Natural killer cell treated with Interleukin-12 subunit alpha and Interleukin-12 subunit beta and Interleukin-15 and Interleukin-18, amount 100 ng/mL, for 72 hours (primary cell): ENCODE data around the gene ATP10D. TPM values are rescaled to one million over a fixed set of nuclear protein-coding genes. Genes with fewer than 3 reads are reported as not detected.
"Not testable (repeated sequence)": the region's sequence is repeated elsewhere in the genome, so short reads cannot be mapped to it uniquely, and the experiment has no call there.

Experiments
- ATAC-seq, 2 donors: fragments of 150-1000 bp; cut with Tn5 transposase in 1 of 2; sonication (Bioruptor Pico), chemical (Tn5 transposase) in 1 of 2; 2 replicates each; pipeline ENCODE4 v1.10.0; 2021
- DNase-seq: peaks from one replicate; pipeline ENCODE4 v3.0.0; 2022; ENCODE audit warnings: low spot score
- H3K27ac Mint-ChIP-seq, 2 donors: 1 replicate in 1 of 2; 2 replicates in 1 of 2; pipeline ENCODE4 v1.8.0; 2022; ENCODE audit warnings: mixed read lengths in 2 of 2, mild to moderate bottlenecking in 1 of 2, moderate library complexity in 1 of 2
- H3K27me3 Mint-ChIP-seq, 2 donors: 1 replicate in 1 of 2; 2 replicates in 1 of 2; pipeline ENCODE4 v1.8.0; 2022; ENCODE audit warnings: mixed read lengths in 2 of 2
- H3K36me3 Mint-ChIP-seq: one replicate; pipeline ENCODE4 v1.8.0; 2022; ENCODE audit warnings: mixed read lengths
- H3K4me1 Mint-ChIP-seq, 2 donors: 1 replicate in 1 of 2; 2 replicates in 1 of 2; pipeline ENCODE4 v1.8.0; 2022; ENCODE audit warnings: low read depth in 2 of 2, mixed read lengths in 2 of 2, mild to moderate bottlenecking in 1 of 2
- H3K4me3 Mint-ChIP-seq: one replicate; pipeline ENCODE4 v1.8.0; 2022; ENCODE audit warnings: mixed read lengths
- H3K9me3 Mint-ChIP-seq: 2 replicates; pipeline ENCODE4 v1.8.0; 2022; ENCODE audit warnings: mixed read lengths
- total RNA-seq, 2 donors: library from RNA; stranded (reverse); gene quantifications; one replicate each; pipeline ENCODE4 v1.2.3, GENCODE V29; 2022

ATP10D gene
- total RNA-seq, 2 donors from 2014 or later: 9.9 to 36.7 TPM

- H3K27ac Mint-ChIP-seq: peak overlapping the region in 1 of 2 donors; percentile 14
- H3K4me1 Mint-ChIP-seq: no peaks in the 10 kb centered on the region
- ATAC-seq (peak in 1 of 2 donors; percentile 61), DNase-seq (no peak)
- H3K27me3 Mint-ChIP-seq: peaks cover 0 to 5% of the 10 kb centered on the region in 2 donors
- H3K9me3 Mint-ChIP-seq: no peaks in the 10 kb centered on the region
- H3K4me3 Mint-ChIP-seq: no peak overlapping the region
- H3K36me3 Mint-ChIP-seq: no peaks in the 10 kb centered on the region
Observed at GRCh38 chr4:47474799-47475198, 10.3 kb upstream of the ATP10D start.

GRCh38 chr4:47475411-47475810, 9.7 kb upstream of the ATP10D start:
- Mint-ChIP-seq H3K9me3 (no peaks in the 10 kb centered on the region), H3K27ac (no peak overlapping the region), H3K36me3 (no peaks in the 10 kb centered on the region), H3K4me3 (no peak overlapping the region), H3K4me1 (no peaks in the 10 kb centered on the region), H3K27me3 (peaks cover 0 to 5% of the 10 kb centered on the region in 2 donors)
- no peak for ATAC-seq
- DNase-seq: no peak

GRCh38 chr4:47478804-47479203, 6.3 kb upstream of the ATP10D start:
- ATAC-seq (no peak), DNase-seq (no peak)
- Mint-ChIP-seq H3K36me3 (no peaks in the 10 kb centered on the region), H3K27ac (no peak overlapping the region), H3K27me3 (no peaks in the 10 kb centered on the region), H3K4me3 (no peak overlapping the region), H3K4me1 (peaks cover 3 to 7% of the 10 kb centered on the region in 2 donors), H3K9me3 (no peaks in the 10 kb centered on the region)

GRCh38 chr4:47482326-47482725, 2.7 kb upstream of the ATP10D start:
- H3K4me3 Mint-ChIP-seq: peak overlapping the region; percentile 16
- H3K36me3 Mint-ChIP-seq: no peaks in the 10 kb centered on the region
- DNase-seq (no peak), ATAC-seq (no peak)
- no peaks in the 10 kb centered on the region for H3K27me3 Mint-ChIP-seq
- H3K27ac Mint-ChIP-seq: peak overlapping the region in 1 of 2 donors; percentile 8
- H3K4me1 Mint-ChIP-seq: peaks cover 24 to 32% of the 10 kb centered on the region in 2 donors
- H3K9me3 Mint-ChIP-seq: no peaks in the 10 kb centered on the region

- Mint-ChIP-seq H3K4me3 (peak overlapping the region; percentile 96), H3K36me3 (no peaks in the 10 kb centered on the region), H3K27me3 (no peaks in the 10 kb centered on the region), H3K27ac (peak overlapping the region; percentile 83 to 94), H3K9me3 (no peaks in the 10 kb centered on the region), H3K4me1 (peaks cover 26 to 34% of the 10 kb centered on the region in 2 donors)
- no peak for DNase-seq
- ATAC-seq: no peak
Observed at GRCh38 chr4:47483745-47484144, 1.3 kb upstream of the ATP10D start.

- Mint-ChIP-seq H3K27me3 (no peaks in the 10 kb centered on the region), H3K4me3 (peak overlapping the region; percentile 96), H3K36me3 (no peaks in the 10 kb centered on the region), H3K9me3 (no peaks in the 10 kb centered on the region), H3K4me1 (peaks cover 29 to 37% of the 10 kb centered on the region in 2 donors), H3K27ac (peak overlapping the region; percentile 83 to 94)
- ATAC-seq (no peak), DNase-seq (no peak)
Observed at GRCh38 chr4:47484168-47484567, 907 bp upstream of the ATP10D start.

GRCh38 chr4:47485768-47486167, 693 bp downstream of the ATP10D start:
- Mint-ChIP-seq H3K36me3 (no peaks in the 10 kb centered on the region), H3K9me3 (no peaks in the 10 kb centered on the region), H3K4me1 (peaks cover 33 to 42% of the 10 kb centered on the region in 2 donors), H3K27me3 (no peaks in the 10 kb centered on the region), H3K4me3 (peak overlapping the region; percentile 96), H3K27ac (peak overlapping the region; percentile 83 to 94)
- DNase-seq (no peak), ATAC-seq (no peak)

GRCh38 chr4:47486231-47486673, 1.2 kb downstream of the ATP10D start:
- peak overlapping the region; percentile 83 to 94 for H3K27ac Mint-ChIP-seq
- no peaks in the 10 kb centered on the region for H3K36me3 Mint-ChIP-seq
- no peaks in the 10 kb centered on the region for H3K27me3 Mint-ChIP-seq

GRCh38 chr4:47486727-47487126, 1.7 kb downstream of the ATP10D start:
- DNase-seq, ATAC-seq, H3K27me3 Mint-ChIP-seq, H3K9me3 Mint-ChIP-seq, H3K27ac Mint-ChIP-seq, H3K36me3 Mint-ChIP-seq: not testable (repeated sequence)
- peak overlapping the region; percentile 96 for H3K4me3 Mint-ChIP-seq
- peaks cover 36 to 51% of the 10 kb centered on the region in 2 donors for H3K4me1 Mint-ChIP-seq

More at GRCh38 chr4:47486231-47486673, 1.2 kb downstream of the ATP10D start:
- peaks cover 36 to 46% of the 10 kb centered on the region in 2 donors for H3K4me1 Mint-ChIP-seq
- ATAC-seq (no peak), DNase-seq (no peak)
- no peaks in the 10 kb centered on the region for H3K9me3 Mint-ChIP-seq
- H3K4me3 Mint-ChIP-seq: peak overlapping the region; percentile 96

- H3K9me3 Mint-ChIP-seq: no peaks in the 10 kb centered on the region
- H3K36me3 Mint-ChIP-seq: no peaks in the 10 kb centered on the region
- H3K4me3 Mint-ChIP-seq: peak overlapping the region; percentile 52
- DNase-seq: no peak
- H3K4me1 Mint-ChIP-seq: peaks cover 37 to 47% of the 10 kb centered on the region in 2 donors
- ATAC-seq: no peak
- no peaks in the 10 kb centered on the region for H3K27me3 Mint-ChIP-seq
- H3K27ac Mint-ChIP-seq: no peak overlapping the region
Observed at GRCh38 chr4:47488706-47489105, 3.6 kb downstream of the ATP10D start.

GRCh38 chr4:47490550-47490949, 5.5 kb downstream of the ATP10D start:
- no peaks in the 10 kb centered on the region for H3K36me3 Mint-ChIP-seq
- no peak for DNase-seq

GRCh38 chr4:47493238-47494123, 8.4 kb downstream of the ATP10D start:
- DNase-seq: no peak
- ATAC-seq: no peak
- no peaks in the 10 kb centered on the region for H3K36me3 Mint-ChIP-seq
- H3K9me3 Mint-ChIP-seq: no peaks in the 10 kb centered on the region
- peaks cover 16 to 28% of the 10 kb centered on the region in 2 donors for H3K4me1 Mint-ChIP-seq
- H3K27ac Mint-ChIP-seq: no peak overlapping the region
- no peaks in the 10 kb centered on the region for H3K27me3 Mint-ChIP-seq
- H3K4me3 Mint-ChIP-seq: no peak overlapping the region

More at GRCh38 chr4:47490550-47490949, 5.5 kb downstream of the ATP10D start:
- no peaks in the 10 kb centered on the region for H3K27me3 Mint-ChIP-seq
- H3K4me3 Mint-ChIP-seq: peak overlapping the region; percentile 3
- H3K4me1 Mint-ChIP-seq: peaks cover 25 to 30% of the 10 kb centered on the region in 2 donors
- H3K9me3 Mint-ChIP-seq: no peaks in the 10 kb centered on the region
- peak; percentile 71 to 78 for ATAC-seq
- H3K27ac Mint-ChIP-seq: no peak overlapping the region

GRCh38 chr4:47494124-47494430, 9.0 kb downstream of the ATP10D start:
- Mint-ChIP-seq H3K27ac (no peak overlapping the region), H3K9me3 (no peaks in the 10 kb centered on the region), H3K36me3 (no peaks in the 10 kb centered on the region), H3K27me3 (no peaks in the 10 kb centered on the region), H3K4me1 (peaks cover 15 to 29% of the 10 kb centered on the region in 2 donors), H3K4me3 (no peak overlapping the region)
- DNase-seq (no peak), ATAC-seq (no peak)

- Mint-ChIP-seq H3K27ac (peak overlapping the region in 1 of 2 donors; percentile 64), H3K4me1 (peaks cover 4 to 14% of the 10 kb centered on the region in 2 donors), H3K27me3 (no peaks in the 10 kb centered on the region), H3K9me3 (no peaks in the 10 kb centered on the region), H3K4me3 (peak overlapping the region; percentile 61), H3K36me3 (no peaks in the 10 kb centered on the region)
- ATAC-seq: no peak
- DNase-seq: no peak
Observed at GRCh38 chr4:47498899-47499298, 13.8 kb downstream of the ATP10D start.
